ENCODE measurements around the gene CORO7.
A peak's percentile ranks its signal among the peaks of the same experiment; 100 is the strongest.

Gene CORO7

DNA sequence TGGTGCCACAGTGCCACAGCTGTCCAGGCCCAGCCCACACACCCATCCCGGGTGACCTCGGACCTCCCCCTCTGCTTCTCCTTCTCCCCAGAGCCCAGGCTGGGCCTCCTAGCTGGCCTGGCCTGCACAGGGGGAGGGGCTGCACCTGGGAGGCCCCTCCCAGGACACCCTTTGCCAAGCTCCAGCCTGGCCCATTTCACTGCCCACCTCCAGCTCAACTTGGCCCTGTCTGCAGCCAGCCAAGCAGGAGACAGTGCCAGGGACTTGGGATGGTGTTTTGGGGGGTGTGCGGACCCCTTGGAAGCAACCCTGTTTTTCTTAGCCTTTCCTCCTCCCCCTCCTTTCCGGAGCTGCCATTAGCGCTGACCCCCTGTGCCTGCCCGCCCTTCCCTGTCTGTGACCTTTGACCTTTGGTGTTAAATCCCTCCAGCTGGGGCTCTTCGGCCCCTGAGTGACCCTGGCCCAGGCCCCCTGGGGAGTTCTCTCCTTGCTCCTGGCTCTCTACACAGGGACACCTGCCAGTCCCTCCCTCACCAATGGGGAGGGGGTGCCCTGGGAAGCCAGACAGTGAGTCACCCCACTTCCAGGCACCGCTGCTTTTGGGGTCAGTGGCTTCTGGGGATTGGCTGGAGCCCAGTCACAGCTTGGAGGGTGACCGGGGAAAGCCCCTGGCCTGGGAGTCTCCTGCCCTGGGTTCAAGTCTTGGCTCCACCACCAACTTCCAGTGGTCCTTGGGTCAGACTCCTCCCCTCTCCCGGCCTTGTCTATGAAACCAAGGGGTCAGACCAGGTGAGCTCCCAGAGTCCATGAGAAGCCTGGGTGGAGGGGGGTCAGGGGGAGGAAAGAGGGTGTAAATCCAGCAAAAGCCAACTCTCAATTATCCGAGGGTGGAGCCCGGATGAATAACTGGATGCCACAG is 98.6 kb downstream of the CORO7 start:
- DNase-seq, result no peak

DNA sequence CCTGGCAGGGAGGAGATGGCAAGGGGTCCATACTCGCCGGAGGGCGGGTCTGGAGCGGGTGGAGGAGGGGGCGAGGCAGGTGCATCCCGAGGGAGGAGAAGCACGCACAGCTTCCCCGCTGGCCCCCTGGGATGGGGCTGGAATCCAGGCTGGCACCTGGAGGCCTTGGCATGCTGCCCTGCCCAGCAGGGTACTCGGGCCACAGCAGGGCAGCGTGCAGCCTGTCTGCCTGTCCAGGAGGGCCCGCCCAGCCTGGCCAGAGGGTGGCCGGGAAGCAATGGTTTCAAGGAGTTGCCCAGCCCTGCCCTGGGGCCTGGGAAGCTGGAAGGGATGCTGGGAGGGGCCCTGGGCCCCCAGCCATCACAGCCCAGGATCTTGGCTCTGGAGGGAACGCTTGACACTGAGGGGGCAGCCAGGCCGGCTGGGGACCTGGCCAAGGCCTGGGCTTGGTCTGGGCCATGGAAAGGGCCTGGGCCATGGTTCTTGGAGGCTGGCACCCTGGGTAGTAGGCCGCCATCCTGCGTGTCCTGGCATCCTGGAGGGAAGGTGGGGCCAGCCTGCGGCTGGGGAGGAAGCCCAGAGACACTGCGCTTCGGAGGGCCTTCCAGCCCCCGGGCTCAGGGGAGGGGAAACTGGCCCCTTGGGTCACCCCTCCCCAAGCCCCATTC is 99.4 kb downstream of the CORO7 start:
- no peak for DNase-seq

DNA sequence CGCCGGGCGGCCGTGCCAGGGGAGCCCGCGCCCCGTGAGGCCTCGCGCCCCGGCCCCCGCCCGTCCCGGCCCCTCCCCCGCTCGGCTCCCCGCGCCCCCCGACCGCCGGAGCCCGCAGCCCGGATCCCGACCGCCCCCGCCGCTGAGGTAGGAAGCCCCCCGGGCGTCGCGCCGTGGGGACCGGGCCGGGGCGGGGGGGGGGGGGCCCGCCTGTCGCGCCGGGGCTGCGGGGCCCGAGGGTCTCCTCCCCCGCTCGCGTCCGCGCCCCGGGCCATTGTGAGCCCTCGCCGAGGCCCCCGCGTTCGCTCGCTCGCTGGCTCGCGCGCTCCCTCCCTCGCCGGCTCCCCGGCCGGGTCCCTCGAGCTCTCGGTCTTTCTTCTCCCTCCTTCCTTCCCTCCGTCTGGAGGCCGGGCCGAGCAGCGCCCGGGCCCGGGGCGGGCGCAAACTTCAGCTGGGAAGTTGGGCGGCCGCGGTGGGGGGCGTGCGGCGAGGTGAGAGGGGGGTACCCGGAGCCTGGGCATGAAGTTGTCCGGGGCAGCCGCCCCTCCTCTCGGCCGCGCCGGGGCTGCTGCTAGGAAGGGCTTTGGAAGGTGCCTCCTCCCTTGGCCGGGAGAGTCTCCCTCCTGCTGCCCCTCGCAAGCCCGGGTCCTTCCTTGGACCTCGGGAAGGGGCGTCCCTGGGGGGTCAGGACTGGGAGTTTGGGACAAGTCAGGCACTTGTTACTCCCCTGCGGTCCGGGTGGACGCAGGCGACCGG is 100.1 kb downstream of the CORO7 start:
- no peak for DNase-seq

DNA sequence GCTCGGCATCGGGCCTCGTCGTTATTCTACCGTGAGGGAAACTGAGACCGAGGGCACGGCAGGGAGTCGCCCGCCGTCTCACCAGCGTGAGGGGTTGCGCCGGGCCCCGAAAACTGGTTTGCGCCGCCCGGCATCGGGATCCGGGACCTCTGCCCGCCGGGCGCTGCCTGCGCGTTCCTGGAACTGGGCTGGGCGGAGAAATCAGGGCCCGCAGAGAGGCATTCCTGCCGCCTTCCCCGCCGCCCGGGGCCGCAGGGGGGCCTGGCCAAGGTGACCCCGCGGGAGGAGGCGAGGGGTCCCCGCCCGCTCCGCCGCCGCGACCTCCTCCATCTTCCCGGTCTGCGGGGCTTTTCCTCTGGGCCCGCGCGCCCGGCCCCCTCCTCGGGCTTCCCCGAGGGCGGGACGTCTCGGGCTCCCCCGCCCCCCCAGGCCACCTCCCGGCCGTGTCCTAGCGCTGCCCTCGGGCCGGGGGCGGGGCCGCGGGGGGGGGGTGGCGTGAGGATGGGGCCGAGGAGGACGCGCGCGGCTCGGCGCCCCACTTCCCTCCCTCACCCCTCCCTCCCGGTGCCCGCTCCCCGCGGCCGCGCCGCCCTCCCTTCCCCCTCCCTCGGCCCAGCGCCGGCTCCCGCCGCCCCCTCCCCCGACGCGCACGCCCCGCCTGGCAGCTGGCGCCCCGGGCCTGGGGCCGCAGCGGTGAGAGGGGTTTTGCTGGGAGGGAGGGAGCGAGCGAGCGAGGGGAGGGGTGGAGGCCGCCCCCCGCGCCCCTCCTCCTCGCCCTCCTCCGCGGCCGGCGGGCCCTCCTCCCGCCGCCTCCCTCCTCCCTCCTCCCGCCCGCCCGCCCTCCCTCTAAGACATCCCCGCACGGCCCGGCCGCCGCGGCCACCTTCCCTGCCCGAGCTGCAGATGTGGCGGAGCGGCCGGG is 100.9 kb downstream of the CORO7 start, which contains the start of gene GLIS2:
TSS of gene GLIS2 (plus strand) at position 882 of the 922 bp plus-strand sequence. CDS start 16,214 bp downstream, outside the sequence.
- DNase-seq, result no peak

DNA sequence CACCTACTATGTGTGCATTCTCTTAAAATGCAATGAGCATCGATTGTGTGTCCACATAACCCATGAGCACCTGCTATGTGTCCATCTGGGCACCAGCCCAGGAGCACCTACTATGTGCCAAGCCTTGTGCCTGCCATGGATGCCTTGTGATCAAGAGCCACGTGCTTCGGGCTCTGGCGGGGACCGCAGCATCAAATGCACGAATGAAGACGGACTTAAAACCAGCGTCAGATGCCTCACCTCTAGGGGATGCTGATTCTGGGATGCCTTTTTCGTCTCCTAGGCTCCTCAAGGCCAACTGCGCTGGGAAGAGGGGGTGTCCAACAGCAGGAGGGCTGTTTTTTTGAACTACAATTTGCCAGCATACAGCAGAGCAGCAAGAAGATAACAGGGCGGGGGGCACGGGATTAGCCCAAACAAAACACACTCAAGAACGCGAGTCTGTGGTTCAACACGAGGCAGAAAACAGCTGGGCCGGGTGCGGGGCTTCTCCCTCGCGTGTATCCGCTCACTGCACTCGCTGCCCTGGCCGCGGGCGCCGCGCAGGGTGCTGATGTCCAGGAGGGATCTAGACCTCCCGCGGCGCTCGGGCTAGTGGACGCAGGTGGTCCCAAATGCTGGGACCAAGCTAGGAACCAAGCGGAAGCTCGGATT is 101.7 kb downstream of the CORO7 start:
- no peak for DNase-seq

DNA sequence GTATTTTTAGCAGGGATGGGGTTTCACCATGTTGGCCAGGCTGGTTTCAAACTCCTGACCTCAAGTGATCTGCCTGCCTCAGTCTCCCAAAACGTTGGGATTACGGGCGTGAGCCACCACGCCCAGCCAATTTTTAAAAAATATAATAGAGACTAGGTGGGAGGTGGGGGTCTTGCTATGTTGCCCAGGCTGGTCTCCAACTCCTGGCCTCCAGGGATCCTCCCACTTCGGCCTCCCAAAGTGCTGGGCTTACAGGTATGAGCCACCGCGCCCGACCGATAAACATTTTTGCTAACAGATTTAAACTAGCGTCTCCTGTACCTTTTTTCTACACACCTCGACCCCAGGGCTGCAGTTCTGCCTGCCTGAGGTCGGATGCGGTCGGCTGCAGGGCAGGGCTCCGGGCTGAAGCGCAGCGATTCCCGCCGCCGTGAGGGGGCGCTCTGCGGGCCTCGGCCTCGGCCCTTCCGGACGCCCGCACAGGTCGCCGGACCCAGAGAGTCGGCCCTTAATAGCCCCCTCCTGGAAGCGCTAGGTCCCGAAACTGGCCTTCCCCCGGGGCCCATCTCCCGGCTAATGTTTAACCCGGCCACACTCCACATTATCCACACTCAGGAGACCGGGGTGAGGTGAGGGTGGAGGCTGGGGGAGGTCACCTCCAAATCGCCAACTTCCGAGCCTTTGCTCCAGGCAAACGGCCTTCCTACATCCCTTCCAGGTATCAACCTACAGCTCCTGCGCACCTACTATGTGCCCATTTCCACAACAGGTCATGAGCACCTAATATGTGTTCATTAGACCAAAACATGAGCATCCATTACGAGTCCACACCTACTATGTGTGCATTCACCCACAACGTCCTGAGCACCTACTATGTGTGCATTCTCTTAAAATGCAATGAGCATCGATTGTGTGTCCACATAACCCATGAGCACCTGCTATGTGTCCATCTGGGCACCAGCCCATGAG is 102.5 kb downstream of the CORO7 start:
- DNase-seq, result no peak

DNA sequence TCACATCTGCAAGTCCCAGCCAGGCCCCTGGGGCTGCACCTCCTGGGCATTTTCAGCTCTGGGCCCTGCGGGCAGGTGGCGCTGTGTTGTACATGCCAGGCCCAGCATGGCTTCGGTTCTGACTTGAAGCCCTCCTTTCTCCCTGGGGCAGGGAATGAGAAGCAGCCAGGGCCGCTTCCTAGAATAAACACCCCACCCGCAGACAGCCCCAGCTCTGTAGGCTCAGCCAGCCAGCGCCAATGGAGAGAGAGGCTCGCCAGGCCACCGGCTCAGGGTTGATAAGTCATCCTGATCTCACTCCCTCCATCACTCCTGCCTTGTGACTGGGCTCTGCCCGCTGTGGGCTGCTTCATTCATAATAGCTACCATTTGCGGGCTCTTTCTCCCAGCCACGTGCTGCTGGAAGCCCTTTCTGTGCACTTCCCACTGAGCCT is 106.5 kb downstream of the CORO7 start:
- DNase-seq, result peak; percentile 12 to 13

DNA sequence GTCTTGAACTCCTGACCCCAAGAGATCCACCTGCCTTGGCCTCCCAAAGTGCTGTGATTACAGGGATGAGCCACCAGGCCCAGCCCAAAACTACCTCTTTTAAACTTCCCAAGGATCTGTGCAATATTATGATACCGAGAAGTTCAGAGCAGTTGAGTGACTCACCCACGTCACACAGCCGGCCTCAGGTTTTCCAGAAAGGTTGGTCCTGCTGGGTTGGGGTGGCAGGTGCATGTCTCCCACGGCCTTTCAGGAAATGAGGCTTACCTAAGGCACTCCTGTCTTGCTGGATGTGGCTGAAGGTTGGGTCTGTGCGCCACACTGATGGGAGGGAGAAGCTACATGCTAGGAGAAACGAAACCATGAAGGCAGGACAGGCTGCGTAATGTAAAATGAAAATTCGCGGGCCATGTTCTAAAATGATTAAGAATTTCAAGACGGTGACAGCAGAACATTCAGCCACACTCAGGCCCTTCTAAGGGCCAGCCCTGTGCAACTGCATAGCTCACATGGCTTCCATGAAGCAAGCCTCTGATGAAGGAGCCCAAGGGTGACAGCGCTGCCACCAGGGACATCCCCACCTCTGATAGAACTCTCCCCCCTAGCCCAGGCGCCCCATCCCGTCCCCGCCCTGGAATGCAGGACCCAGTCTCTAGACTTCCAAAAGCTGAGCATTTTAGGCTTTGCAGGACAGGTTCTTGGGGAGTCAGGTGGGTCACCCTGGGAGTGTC is 107.1 kb downstream of the CORO7 start:
- no peak for DNase-seq

DNA sequence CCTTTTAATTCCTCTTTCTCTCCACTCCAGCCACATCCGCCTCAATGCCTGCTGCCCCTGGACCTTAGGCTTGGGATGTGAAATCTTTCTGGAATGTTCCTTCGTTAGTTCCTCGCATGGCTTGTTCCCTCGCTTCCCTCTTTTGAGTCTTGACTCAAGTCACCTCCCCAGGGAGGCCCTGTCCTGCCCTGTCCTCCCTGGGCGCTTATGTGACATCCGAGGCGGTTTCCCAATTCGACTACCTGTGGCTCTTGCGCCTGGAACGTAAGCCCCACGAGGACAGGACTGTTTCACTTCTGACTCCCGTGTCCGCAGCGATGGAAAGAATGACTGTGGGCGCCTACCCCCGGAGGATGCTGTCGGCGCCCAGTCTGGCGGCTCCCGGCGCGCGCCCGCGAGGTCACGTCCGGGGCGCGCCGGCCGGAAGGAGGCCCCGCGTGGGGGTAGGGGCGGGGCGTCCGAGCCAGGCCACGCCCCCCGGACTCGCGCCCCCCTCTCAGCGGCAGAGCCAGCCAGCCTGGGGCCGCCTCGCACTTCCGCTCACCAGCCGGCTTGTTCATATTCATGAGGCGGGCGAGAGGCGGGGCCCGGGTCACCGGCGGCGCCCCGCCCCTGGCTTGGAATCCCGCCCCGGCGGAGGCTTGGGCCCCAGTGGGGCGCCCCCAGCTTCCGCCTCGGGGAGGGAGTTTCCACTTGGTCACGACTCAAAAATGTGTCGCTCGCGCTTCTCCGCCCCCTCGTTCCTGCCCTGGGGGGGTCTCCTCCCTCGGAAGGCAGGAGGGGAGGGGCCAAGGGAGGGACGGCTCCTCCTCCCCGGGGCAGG is 109.0 kb downstream of the CORO7 start:
- peak; percentile 73 to 81 for DNase-seq

DNA sequence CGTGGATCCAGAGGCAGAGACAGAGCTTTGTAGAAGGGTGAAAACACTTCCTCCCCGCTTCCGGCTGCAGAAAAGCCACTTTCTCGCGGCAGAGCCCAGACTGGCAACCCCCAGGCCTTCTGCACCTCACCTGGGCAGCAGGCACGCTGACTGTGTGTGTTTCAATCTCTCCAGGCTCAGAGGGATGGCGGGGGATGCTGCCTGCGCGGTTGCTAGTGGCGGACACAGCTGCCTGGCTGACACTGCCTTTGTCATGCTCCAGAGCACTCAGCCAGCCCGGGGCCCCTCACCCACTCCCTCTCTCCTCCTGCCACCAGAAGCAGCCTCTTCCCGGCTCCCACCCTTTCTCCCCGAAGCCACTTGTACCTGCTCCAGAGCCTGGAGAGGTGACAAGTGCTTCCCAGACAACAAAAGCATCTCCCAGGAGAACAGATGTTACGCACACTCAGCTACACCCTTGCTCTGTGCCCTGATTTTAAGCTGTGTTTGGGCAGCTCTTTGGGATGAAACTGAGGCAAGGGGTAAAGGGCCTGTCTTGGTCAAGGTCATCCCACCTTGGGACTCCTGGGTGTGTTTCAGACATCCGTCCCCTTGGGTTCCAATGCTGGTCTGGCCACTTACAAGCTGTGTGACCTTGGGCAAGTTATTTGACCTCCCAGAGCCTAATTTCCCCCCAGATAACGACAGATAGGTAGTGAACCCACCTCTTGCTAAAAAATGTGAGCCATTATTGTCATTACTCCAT is 109.8 kb downstream of the CORO7 start:
- DNase-seq, result no peak
